SK-N-SH (cell line): Measurements from ENCODE around the gene FSTL5.

Experiments
- CHD2 ChIP-seq: fragments of 150-350 bp; IDR thresholded peaks from 2 replicates; pipeline ENCODE4 v1.6.1; 2018; ENCODE audit warnings: low read length; ENCODE audit not compliant: partially characterized antibody
- CTCF ChIP-seq: fragments of 200-600 bp; sonication (generic); IDR thresholded peaks from 2 replicates; pipeline ENCODE4 v1.6.1; 2017; ENCODE audit warnings: antibody characterized with exemption, mild to moderate bottlenecking, moderate library complexity
- EZH2phosphoT487 ChIP-seq: fragments of 200-600 bp; sonication (generic); IDR thresholded peaks from 2 replicates; pipeline ENCODE4 v1.6.1; 2017; ENCODE audit warnings: low read depth, mixed run types, mild to moderate bottlenecking, antibody characterized with exemption, moderate library complexity, borderline replicate concordance
- GATA2 ChIP-seq: sonication (generic); formaldehyde crosslinking; IDR thresholded peaks from 2 replicates; pipeline ENCODE4 v1.5.0; 2020; ENCODE audit warnings: mild to moderate bottlenecking, missing genetic modification reagents
- MXI1 ChIP-seq: IDR thresholded peaks from 2 replicates; pipeline ENCODE4 v1.6.1; 2012; ENCODE audit warnings: mild to moderate bottlenecking, low read depth, low read length, improper control_type of control experiment
- RXRA ChIP-seq: IDR thresholded peaks from 2 replicates; pipeline ENCODE4 v1.4.0; 2012; ENCODE audit warnings: low read depth, mild to moderate bottlenecking, borderline replicate concordance
- TCF12 ChIP-seq: IDR thresholded peaks from 2 replicates; pipeline ENCODE4 v1.4.0; 2012
- TEAD4 ChIP-seq: IDR thresholded peaks from 2 replicates; pipeline ENCODE4 v1.4.0; 2012; ENCODE audit warnings: mild to moderate bottlenecking, borderline replicate concordance; ENCODE audit not compliant: insufficient read depth
- ZBTB33 ChIP-seq: IDR thresholded peaks from 2 replicates; pipeline ENCODE4 v1.4.0; 2012; ENCODE audit warnings: low read depth, borderline replicate concordance
- TF ChIP-seq, protein P1 (sequence below): IDR thresholded peaks from 2 replicates; pipeline ENCODE4 v1.4.0; 2012; ENCODE audit warnings: low read depth, borderline replicate concordance

GRCh38 chr4:161554372-161554990 lies 609.3 kb downstream of the FSTL5 start:
- TF ChIP-seq CTCF (no peak), TCF12 (no peak), ZBTB33 (no peak), CHD2 (no peak), EZH2phosphoT487 (no peak), MXI1 (no peak), RXRA (no peak), TEAD4 (no peak), GATA2 (CRISPR knock-in tag) (no peak)
- TF ChIP-seq, protein P1, sequence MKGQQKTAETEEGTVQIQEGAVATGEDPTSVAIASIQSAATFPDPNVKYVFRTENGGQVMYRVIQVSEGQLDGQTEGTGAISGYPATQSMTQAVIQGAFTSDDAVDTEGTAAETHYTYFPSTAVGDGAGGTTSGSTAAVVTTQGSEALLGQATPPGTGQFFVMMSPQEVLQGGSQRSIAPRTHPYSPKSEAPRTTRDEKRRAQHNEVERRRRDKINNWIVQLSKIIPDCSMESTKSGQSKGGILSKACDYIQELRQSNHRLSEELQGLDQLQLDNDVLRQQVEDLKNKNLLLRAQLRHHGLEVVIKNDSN, result no peak
